Esophagus squamous epithelium (tissue), 4 donors: Measurements from ENCODE around the gene ECEL1.
A peak's percentile ranks its signal among the peaks of the same experiment; 100 is the strongest.

ENCODE experiments used
- CTCF ChIP-seq, 6 experiments: fragments of 450-650 bp in 4 of 6; fragments of 200-600 bp in 2 of 6; sonication (generic) in 2 of 6; IDR thresholded peaks; one replicate each; pipeline ENCODE4 v1.5.1; 2016 to 2019; ENCODE audit warnings: antibody characterized with exemption in 6 of 6, mild to moderate bottlenecking in 4 of 6, moderate library complexity in 4 of 6
- POLR2A ChIP-seq, 4 donors: fragments of 450-650 bp; IDR thresholded peaks; one replicate each; pipeline ENCODE4 v1.6.1; 2017; ENCODE audit warnings: antibody characterized with exemption in 4 of 4, mild to moderate bottlenecking in 4 of 4, moderate library complexity in 3 of 4

GRCh38 chr2:232439758-232440135 lies 47.9 kb downstream of the ECEL1 start:
- TF ChIP-seq CTCF (IDR thresholded peaks at IDR 0.05), result peak in 1 of 6 experiments; percentile 39
- TF ChIP-seq POLR2A (IDR thresholded peaks at IDR 0.05), result no peak
